Astrocyte (in vitro differentiated cells and primary cell): ENCODE measurements around the gene GMCL2. TPM values are rescaled to one million over a fixed set of nuclear protein-coding genes. Genes with fewer than 3 reads are reported as not detected.

Experiments
- DNase-seq: peaks from one replicate; pipeline ENCODE4 v3.0.0-alpha.2; 2010; ENCODE audit warnings: low read depth
- FAIRE-seq: peaks from 2 replicates; lab custom pipeline; 2011; peaks lifted over from hg19 to GRCh38; lab: Jason Lieb, UNC
- H2AFZ ChIP-seq: 2 replicates; pipeline ENCODE4 v1.6.0; 2012; ENCODE audit warnings: low read depth, low read length, inconsistent platforms
- H3K27ac ChIP-seq: 2 replicates; pipeline ENCODE4 v1.5.1; 2011; ENCODE audit warnings: low read depth, low read length, inconsistent platforms
- H3K27me3 ChIP-seq: 2 replicates; pipeline ENCODE4 v1.6.0; 2011; ENCODE audit warnings: low read length, inconsistent platforms; ENCODE audit not compliant: insufficient read depth
- H3K36me3 ChIP-seq: 2 replicates; pipeline ENCODE4 v1.5.1; 2011; ENCODE audit warnings: low read length, inconsistent platforms; ENCODE audit not compliant: insufficient read depth
- H3K4me1 ChIP-seq: 2 replicates; pipeline ENCODE4 v1.5.1; 2011; ENCODE audit warnings: low read length, inconsistent platforms; ENCODE audit not compliant: insufficient read depth
- H3K4me2 ChIP-seq: 2 replicates; pipeline ENCODE4 v1.6.0; 2012; ENCODE audit warnings: low read length, inconsistent platforms
- H3K4me3 ChIP-seq: 2 replicates; pipeline ENCODE4 v1.5.1; 2011; ENCODE audit warnings: low read depth, mild to moderate bottlenecking, low read length, inconsistent platforms; ENCODE audit not compliant: insufficient read depth
- H3K79me2 ChIP-seq: 2 replicates; pipeline ENCODE4 v1.6.0; 2012; ENCODE audit warnings: mild to moderate bottlenecking, low read length, inconsistent platforms; ENCODE audit not compliant: insufficient read depth
- H3K9ac ChIP-seq: 2 replicates; pipeline ENCODE4 v1.6.0; 2012; ENCODE audit warnings: mild to moderate bottlenecking, low read length, inconsistent platforms
- H3K9me3 ChIP-seq: 2 replicates; pipeline ENCODE4 v1.5.1; 2012; ENCODE audit warnings: low read depth, mild to moderate bottlenecking, low read length, inconsistent platforms; ENCODE audit not compliant: insufficient read depth
- H4K20me1 ChIP-seq: 2 replicates; pipeline ENCODE4 v1.6.0; 2012; ENCODE audit warnings: low read length, inconsistent platforms; ENCODE audit not compliant: insufficient read depth
- H3K27ac Mint-ChIP-seq: one replicate; pipeline ENCODE4 v1.8.0; 2021; ENCODE audit warnings: mild to moderate bottlenecking, mixed read lengths; ENCODE audit not compliant: unreplicated experiment
- H3K27me3 Mint-ChIP-seq: one replicate; pipeline ENCODE4 v1.8.0; 2021; ENCODE audit warnings: low read depth, mixed read lengths; ENCODE audit not compliant: unreplicated experiment
- H3K36me3 Mint-ChIP-seq: one replicate; pipeline ENCODE4 v1.8.0; 2021; ENCODE audit warnings: low read depth, mixed read lengths; ENCODE audit not compliant: unreplicated experiment
- H3K4me1 Mint-ChIP-seq: one replicate; pipeline ENCODE4 v1.8.0; 2021; ENCODE audit warnings: low read depth, mixed read lengths; ENCODE audit not compliant: unreplicated experiment
- H3K4me3 Mint-ChIP-seq: one replicate; pipeline ENCODE4 v1.8.0; 2021; ENCODE audit warnings: mild to moderate bottlenecking, moderate library complexity, mixed read lengths; ENCODE audit not compliant: unreplicated experiment
- H3K9me3 Mint-ChIP-seq: one replicate; pipeline ENCODE4 v1.8.0; 2021; ENCODE audit warnings: mild to moderate bottlenecking, mixed read lengths; ENCODE audit not compliant: unreplicated experiment
- EZH2 ChIP-seq: IDR thresholded peaks from 2 replicates; pipeline ENCODE4 v1.6.1; 2012; ENCODE audit warnings: mild to moderate bottlenecking, low read length, inconsistent platforms; ENCODE audit not compliant: insufficient read depth
- total RNA-seq: library from RNA; stranded (reverse); gene quantifications from 2 replicates; pipeline ENCODE4 v1.2.1, GENCODE V29; 2021
- TF ChIP-seq, protein P1 (sequence below): IDR thresholded peaks from 2 replicates; pipeline ENCODE4 v1.5.1; 2011; ENCODE audit warnings: low read depth, mild to moderate bottlenecking, inconsistent platforms, low read length, moderate library complexity; ENCODE audit not compliant: insufficient read depth

GMCL2 gene
- total RNA-seq, 1 donor from 2014 or later, result not detected

DNA sequence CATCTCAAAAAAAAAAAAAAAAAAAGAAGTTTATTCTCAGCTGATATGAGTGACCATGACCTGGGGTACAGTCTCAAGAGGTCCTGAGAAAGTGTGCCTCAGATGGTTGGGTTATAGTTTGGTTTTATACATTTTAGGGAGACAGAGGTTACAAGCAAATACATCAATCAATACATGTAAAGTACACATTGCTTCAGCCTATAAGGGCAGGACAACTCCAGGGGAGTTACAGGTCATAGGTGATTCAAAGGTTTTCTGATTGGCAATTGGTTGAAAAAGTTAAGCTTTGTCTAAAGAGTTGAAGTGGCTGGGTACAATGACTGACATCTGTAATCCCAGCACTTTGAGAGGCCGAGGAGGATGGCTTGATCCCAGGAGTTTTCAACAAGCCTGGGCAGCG is 2.3 kb upstream of the GMCL2 start:
- Mint-ChIP-seq H3K36me3 (no peaks in the 10 kb centered on the region), H3K4me3 (no peak overlapping the region), H3K27ac (no peak overlapping the region), H3K4me1 (no peaks in the 10 kb centered on the region), H3K9me3 (peaks cover 11% of the 10 kb centered on the region), H3K27me3 (peaks cover 7% of the 10 kb centered on the region)
- Histone ChIP-seq H3K4me1 (no peaks in the 10 kb centered on the region), H3K4me3 (no peak overlapping the region), H2AFZ (no peak overlapping the region), H3K27ac (no peak overlapping the region), H3K27me3 (no peaks in the 10 kb centered on the region), H3K36me3 (no peaks in the 10 kb centered on the region), H3K4me2 (no peak overlapping the region), H3K9ac (no peak overlapping the region), H4K20me1 (no peaks in the 10 kb centered on the region), H3K79me2 (no peaks in the 10 kb centered on the region), H3K9me3 (no peaks in the 10 kb centered on the region)
- DNase-seq, result no peak
- no peak for FAIRE-seq
- no peak for TF ChIP-seq EZH2
- TF ChIP-seq, protein P1, sequence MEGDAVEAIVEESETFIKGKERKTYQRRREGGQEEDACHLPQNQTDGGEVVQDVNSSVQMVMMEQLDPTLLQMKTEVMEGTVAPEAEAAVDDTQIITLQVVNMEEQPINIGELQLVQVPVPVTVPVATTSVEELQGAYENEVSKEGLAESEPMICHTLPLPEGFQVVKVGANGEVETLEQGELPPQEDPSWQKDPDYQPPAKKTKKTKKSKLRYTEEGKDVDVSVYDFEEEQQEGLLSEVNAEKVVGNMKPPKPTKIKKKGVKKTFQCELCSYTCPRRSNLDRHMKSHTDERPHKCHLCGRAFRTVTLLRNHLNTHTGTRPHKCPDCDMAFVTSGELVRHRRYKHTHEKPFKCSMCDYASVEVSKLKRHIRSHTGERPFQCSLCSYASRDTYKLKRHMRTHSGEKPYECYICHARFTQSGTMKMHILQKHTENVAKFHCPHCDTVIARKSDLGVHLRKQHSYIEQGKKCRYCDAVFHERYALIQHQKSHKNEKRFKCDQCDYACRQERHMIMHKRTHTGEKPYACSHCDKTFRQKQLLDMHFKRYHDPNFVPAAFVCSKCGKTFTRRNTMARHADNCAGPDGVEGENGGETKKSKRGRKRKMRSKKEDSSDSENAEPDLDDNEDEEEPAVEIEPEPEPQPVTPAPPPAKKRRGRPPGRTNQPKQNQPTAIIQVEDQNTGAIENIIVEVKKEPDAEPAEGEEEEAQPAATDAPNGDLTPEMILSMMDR, result no peak

DNA sequence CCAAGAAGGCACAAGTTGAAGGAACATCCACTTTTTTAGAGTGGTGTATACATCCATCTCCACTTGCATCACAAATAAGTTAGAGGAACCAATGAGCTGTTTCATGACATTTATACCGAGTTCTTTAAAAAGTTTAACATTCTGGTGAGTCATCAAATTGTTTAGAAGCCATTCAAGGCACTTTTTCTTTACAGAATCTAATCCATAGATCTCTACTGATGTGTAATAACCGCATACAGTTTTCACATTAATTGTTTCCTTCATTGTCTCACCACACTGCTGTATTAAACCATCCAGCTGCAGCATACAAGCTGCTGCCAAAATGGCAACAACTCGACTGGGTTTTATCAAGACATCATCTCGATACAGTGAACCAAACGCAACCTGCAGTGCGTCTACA is 744 bp downstream of the GMCL2 start:
- Histone ChIP-seq H3K9ac (no peak overlapping the region), H3K27me3 (no peaks in the 10 kb centered on the region), H3K36me3 (no peaks in the 10 kb centered on the region), H4K20me1 (no peaks in the 10 kb centered on the region), H3K4me3 (no peak overlapping the region), H3K79me2 (no peaks in the 10 kb centered on the region), H3K4me2 (no peak overlapping the region), H3K4me1 (no peaks in the 10 kb centered on the region), H2AFZ (no peak overlapping the region), H3K27ac (no peak overlapping the region), H3K9me3 (no peaks in the 10 kb centered on the region)
- H3K27ac Mint-ChIP-seq, result no peak overlapping the region
- no peaks in the 10 kb centered on the region for H3K36me3 Mint-ChIP-seq
- TF ChIP-seq EZH2, result no peak
- TF ChIP-seq, protein P1, result no peak
- no peaks in the 10 kb centered on the region for H3K27me3 Mint-ChIP-seq
- FAIRE-seq (no peak), DNase-seq (peak; percentile 60)
- H3K4me1 Mint-ChIP-seq, result peaks cover 3% of the 10 kb centered on the region
- H3K9me3 Mint-ChIP-seq, result no peaks in the 10 kb centered on the region
- H3K4me3 Mint-ChIP-seq, result no peak overlapping the region

DNA sequence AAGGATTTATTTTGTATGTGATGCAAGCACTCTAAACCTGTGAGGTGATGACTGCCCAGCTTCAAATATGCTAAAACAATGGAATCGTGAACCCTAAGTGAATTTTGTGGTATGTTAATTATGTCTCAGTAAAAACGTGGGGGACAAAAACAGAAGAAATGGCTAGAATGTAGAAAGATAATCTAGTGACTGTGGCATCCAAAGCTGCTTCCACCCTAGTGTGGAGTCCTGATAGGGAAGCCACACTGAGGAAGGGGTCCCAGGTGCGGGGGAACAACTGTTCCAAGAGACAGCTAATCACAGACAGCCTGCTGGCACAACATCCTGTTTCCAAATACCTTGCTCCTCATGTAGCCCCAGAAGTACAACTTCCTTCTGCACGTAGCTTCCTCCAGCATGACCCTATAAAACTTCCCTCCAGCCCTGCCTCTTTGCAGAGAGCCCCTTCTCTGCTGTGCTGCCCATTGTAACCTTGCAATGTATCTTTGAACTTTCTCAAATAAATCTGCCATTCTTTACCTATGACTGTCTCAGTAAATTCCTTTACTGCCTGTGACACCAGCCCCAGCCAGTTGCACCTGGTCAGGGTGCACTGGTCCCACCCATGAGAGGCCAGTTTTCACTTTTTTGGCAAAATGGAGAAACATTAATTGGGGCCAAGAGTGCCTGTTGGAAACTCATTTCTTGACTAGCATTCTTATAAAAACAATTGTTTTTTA is 4.9 kb downstream of the GMCL2 start:
- no peak for TF ChIP-seq EZH2
- H3K4me3 ChIP-seq, result no peak overlapping the region
- Mint-ChIP-seq H3K9me3 (peaks cover 2% of the 10 kb centered on the region), H3K27ac (peak overlapping the region; percentile 47), H3K27me3 (no peaks in the 10 kb centered on the region), H3K36me3 (no peaks in the 10 kb centered on the region), H3K4me3 (no peak overlapping the region), H3K4me1 (peaks cover 3% of the 10 kb centered on the region)
- no peaks in the 10 kb centered on the region for H3K4me1 ChIP-seq
- no peak for FAIRE-seq
- no peaks in the 10 kb centered on the region for H4K20me1 ChIP-seq
- H3K79me2 ChIP-seq, result no peaks in the 10 kb centered on the region
- no peaks in the 10 kb centered on the region for H3K9me3 ChIP-seq
- DNase-seq, result no peak
- H3K36me3 ChIP-seq, result no peaks in the 10 kb centered on the region
- H3K27me3 ChIP-seq, result peaks cover 2% of the 10 kb centered on the region
- no peak overlapping the region for H3K9ac ChIP-seq
- H3K4me2 ChIP-seq, result no peak overlapping the region
- H2AFZ ChIP-seq, result no peak overlapping the region
- no peak overlapping the region for H3K27ac ChIP-seq
